Measurements from ENCODE around the gene CLCNKA.
"Not testable (repeated sequence)": the region's sequence is repeated elsewhere in the genome, so short reads cannot be mapped to it uniquely, and the experiment has no call there.

CLCNKA gene

DNA sequence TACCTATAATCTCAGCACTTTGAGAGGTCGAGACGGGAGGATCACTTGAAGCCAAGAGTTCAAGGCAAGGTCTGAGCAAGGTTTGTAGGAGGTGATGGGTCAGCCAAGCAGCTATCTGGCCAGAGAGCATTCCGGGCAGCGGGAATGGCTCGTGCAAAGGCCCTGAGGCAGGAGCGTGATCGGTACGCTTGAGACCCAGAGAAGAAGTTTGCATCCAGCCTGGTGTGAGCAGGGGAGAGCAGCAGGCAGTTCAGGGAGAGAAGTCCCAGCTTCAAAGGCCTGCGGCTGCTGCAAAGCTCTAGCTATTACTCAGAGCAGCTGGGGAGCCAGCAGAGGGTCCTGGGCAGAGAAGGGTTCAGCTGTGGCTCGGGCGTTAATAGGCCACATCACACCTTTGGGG, 22.9 kb upstream of the CLCNKA start:
- no peak for DNase-seq

DNA sequence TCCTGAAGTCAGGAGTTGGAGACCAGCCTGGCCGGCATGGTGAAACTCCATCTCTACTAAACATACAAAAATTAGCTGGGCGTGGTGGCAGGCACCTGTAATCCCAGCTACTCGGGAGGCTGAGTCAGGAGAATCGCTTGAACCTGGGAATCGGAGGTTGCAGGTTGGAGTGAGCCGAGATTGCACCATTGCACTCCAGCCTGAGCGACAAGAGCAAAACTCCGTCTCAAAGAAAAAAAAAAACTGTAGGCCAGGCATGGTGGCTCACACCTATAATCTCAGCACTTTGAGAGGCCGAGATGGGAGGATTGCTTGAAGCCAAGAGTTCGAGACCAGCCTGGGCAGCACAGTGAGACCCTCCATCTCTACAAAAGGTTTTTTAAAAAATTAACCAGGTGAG, 20.6 kb upstream of the CLCNKA start:
- DNase-seq, result not testable (repeated sequence)

DNA sequence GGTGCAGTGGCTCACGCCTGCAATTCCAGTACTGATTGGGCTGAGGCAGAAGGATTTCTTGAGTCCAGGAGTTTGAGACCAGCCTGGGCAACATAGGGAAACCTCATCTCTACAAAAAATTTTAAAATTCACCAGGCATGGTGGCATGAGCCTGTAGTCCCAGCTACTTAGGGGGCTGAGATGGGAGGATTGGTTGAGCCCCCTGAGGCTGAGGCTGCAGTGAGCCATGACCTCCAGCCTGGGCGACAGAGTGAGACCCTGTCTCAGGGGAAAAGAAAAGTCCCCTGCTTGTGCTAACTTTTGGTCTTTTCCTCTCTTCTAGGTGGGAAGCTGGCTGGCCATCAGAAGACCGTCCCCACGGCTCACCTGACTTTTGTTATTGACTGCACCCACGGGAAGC, 16.2 kb upstream of the CLCNKA start:
- no peak for DNase-seq

DNA sequence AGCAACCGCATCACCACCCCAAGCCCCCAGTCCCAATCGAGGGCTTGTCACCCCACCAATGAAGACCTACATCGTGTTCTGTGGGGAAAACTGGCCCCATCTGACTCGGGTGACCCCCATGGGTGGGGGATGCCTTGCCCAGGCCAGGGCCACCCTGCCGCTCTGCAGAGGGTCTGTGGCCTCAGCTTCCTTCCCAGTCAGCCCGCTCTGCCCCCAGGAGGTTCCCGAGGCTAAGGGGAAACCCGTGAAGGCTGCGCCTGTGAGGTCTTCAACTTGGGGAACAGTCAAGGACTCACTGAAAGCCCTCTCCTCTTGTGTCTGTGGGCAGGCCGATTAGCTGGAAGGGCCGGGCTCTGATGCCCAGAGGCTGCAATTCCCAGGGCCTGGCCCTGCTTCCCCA, 15.8 kb upstream of the CLCNKA start:
- DNase-seq, result no peak

DNA sequence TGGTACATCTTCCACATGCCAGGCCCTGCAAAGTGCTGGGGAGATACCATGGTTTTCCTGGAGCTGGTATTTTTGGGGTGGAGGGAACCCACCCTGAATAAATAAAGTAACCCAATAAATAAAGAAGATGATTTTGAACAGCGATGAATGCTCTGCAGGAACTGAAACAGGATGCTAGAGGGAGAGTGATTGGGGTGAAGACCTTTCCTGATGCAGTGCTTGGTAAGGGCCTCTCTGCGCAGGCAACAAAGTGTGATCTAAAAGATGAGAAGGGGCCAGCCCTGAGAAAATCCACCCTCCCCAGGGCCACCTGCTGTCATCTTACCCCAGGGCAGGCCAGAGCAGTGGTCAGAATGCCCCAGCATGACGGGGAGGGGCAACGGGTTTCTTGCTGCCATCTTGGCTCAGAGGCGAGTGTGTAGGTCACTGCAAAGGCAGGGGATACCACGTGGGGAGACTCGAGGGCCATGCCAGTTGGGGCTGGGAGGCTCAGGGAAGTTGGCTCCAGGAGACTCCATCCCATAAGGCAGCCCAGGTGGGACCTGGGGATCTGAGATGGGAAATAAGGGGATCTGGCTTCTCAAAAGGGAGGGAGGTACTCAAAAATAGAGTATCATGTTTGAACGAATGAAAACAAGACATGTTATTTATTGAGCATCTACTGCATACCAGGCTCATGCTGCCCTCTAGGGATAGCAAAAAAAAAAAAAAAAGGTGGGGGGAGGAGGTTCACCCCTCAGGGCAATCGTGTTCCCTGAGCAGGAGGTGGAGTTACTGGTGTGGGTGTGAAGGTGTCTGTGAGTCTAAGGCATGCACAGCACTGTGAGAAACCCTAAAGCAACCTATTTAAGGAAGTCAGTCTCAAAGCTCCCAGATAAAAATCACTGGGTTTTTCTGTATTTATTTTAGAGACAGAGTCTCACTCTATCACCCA, 15.0 kb upstream of the CLCNKA start:
- no peak for DNase-seq

DNA sequence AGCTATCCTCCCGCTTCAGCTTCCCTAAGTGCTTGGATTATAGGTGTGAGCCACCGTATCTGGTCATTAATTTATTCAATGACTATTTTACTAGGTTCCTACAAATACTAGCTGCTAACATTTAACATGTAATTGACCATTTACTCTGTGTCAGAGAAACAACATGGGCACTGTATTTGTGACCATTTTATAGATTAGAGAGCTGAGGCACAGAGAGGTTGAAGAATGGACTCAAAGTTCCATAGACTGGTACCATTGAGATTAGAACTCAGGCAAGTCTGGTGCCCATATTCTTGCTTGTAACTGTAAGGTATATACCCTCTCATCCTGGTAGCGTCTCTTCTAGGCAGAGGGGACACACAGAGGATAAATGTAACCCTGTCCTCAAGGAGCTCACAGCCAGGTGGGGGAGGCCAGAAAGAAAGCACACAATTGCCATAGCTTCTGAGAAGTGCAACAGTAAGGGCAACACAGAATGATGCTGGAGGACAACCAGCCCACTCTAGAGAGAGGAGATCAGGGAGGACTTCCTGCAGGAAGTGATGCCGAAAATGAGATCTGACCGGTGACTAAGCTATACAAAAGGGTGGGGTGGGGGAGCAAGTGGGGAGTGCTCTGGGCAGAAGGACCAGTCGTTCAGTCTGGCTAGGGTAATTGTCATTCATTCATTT, 14.0 kb upstream of the CLCNKA start:
- no peak for DNase-seq

DNA sequence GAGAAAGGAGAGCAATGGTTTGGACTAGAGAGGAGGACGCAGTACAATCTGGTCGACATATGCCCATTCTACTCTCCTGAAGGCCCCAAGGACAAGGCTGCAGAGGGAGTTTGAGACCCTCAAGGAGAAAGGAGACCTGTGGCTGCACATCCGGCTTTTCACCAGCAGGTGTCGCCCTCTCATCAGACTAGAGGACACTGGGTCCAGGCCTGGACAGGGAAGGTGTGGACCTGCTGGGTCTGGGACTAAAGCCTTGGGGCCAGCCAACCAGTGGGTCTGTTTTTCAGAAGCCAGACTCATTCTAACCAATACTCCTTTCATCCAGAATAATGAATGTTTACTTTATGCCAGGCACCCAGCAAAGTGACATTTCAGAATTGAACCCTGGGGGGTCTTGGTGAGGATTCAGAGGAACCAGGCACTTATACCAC, 12.8 kb upstream of the CLCNKA start:
- no peak for DNase-seq

DNA sequence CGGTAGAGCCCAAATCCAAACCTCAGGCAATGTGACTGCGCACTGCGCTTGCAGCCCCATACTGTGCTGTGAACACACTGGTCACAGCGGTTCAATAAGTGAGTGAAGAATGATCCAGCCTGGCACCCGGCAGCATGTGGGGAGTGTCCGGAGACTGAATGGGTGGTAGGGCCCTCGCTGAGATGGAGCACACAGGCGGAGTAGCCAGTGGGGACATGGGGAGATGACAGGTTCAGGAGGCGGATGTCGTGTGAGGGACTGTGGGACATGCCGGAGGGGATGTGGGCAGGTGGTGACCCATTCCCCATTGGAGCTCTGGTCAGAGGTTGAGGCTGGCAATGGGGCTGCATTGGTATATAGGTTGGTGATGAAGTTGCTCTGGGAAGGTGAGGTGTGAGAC, 12.2 kb upstream of the CLCNKA start:
- no peak for DNase-seq

DNA sequence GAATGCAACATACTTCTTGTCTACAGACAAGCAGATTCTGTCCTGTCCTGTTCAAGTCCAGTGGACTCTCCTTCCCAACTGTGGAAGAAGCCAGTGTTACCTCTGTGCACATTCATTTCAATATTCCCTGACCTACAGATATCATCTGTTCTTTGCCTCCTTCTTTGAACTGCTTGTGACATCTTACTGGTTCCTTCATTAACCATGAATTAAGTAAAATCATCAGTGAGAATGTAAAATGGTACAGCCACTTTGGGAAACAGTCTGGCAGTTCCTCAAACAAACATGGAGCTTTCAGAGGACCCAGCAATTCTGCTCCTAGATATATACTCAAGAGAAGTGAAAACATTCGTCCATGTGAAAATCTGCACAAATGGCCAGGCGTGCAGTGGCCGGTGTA, 11.0 kb upstream of the CLCNKA start:
- no peak for DNase-seq

DNA sequence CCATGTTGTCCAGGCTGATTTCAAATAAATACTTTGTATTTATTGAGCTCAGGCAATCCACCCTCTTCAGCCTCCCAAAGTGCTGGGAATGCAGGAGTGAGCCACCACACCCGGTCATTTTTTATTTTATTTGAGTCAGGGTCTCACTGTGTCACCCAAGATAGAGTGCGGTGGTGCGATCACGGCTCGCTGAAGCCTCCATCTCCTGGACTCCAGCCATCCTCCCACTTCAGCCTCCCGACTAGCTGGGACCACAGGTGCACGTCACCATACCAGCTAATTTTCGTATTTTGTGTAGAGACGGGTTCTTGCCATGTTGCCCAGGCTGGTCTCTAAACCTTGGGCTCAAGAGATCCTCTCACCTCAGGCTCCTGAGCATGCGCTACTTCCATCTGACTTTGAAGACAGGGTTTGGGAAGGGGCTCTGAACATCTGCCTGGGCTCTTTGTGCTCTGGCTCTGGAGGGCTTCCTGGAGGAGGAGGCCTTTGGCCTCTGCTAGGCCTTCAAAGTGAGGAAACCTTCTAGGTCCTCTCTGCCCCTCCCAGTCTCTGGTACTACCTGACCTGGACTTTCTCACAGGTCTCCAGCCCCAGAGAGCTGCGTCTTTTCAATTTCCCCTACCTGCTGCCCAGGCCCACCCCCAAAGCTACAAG, 9.8 kb upstream of the CLCNKA start:
- no peak for DNase-seq

DNA sequence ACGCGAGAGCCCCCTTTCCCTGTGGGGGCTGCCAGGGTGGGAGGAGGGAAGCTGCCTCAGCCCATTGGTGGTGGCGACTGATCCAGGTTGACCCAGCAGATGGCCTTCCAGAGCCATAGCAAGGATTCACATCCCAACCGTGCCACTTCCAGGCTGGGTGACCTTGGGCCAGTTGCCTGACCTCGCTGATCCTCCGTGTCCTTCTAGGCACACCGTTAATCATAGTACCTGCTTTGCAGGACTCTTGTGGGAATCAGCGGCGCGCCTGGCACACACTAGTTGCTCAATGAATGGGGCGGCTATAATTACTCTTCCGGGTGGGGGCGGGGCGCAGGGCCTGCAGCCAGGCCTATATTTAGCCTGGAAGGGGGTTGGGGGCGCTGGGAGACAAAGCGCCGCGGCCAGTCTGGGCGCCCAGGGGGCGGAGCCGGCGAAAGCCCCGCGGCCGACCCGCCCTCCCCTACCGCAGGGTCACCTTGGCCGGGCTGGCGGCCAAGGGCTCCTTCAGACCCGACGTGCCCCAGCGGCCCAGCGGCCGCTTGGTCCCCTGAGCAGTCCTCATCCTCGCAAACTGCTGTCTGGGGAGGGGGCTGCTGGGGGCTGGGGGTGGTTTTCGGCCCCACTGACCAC, 9.1 kb upstream of the CLCNKA start:
- DNase-seq, result no peak

DNA sequence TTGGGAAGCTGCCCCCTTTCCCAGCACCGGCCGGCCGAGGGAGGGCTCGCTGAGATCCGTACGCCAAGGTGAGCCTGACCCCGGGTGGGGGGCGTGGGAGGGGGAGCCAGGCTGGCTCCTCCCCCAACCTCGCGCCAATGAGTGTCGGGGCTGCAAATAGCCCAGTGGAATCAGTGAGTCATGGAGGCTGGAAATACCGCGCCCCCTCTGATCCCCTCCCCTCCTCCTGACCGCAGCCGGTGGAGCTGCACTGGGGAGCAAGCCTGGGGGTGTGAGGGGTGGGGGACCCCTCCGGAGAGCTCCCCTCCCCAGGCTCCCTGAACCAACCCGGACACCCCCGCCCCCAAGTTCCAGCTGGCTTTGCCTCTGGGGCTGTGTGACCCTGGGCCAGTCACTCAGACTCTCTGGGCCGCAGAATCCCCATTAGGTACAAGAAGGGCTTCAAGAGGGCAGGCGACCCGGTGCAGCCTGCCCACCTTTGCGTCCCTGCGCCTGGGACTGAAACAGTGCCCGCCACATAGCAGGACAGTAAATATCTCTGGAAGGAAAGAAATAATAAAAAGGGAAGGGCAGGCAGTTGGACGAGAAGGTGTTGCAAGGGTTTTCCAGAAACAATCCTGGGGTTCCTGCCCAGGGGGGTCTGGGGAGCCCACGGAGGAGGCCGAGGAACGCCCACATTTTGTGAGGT, 8.5 kb upstream of the CLCNKA start:
- no peak for DNase-seq

DNA sequence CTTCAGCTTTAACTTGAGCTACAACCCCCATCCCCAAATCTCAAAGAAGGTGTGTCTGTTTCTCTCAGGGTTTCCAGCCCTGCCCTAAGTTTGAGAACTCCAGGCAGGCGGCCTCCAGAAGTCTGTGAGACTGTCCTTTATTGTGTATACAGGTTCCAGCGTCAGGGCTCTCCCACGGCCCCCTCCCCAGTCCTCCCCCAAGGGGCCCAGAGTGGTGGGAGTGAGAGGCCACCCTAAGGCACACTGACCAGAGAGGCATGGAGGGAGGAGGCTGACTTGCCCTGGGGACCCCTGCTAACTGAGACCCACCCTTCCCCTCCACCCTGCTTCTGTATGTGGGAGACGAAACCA, 8.0 kb upstream of the CLCNKA start:
- DNase-seq, result no peak

DNA sequence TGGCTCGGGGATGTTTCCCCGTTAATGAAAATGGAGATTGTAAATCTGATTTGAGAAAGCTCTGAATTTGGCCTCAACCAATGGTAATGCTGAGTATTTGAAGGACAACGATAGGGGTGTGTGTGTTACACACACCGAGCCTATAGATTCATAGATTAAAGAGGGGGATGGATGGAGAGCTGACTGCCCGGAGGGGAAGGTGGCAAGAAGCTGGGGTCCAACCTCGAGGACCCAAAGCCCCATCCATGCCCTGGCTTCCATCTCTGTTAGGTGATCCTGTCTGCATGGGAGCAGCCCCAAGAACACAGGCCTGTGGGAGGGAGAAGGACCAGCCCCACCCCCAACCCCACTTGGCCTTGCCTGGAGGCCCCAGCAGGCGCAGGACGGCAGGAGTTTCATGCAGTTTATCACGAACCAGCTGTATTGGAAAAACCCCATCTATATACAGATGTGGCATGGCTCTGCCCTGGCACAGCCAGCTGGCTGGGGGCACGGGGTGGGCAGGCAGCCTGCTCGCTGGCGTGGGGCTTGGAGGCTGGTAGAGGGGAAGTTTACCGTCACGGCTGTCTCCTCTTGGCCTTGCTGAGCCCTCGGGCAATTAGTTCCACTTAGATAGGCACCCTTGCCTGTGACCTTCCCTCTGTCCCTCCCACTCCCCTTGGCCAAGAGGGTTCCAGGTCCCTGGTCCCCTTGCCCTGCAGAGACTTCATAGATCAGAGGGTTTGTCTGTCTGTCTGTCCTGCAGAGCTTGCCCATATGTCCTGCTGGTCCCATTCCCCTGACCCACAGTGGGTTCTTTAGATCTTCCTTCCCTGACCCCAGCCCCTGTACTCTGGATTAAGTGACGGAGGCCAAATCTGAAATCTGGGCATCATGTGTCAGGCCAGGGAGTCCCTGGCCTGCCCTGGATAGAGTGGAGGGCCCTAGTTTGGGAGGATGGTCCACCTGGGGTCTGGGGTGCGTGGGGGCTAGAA, 7.0 kb upstream of the CLCNKA start:
- no peak for DNase-seq

DNA sequence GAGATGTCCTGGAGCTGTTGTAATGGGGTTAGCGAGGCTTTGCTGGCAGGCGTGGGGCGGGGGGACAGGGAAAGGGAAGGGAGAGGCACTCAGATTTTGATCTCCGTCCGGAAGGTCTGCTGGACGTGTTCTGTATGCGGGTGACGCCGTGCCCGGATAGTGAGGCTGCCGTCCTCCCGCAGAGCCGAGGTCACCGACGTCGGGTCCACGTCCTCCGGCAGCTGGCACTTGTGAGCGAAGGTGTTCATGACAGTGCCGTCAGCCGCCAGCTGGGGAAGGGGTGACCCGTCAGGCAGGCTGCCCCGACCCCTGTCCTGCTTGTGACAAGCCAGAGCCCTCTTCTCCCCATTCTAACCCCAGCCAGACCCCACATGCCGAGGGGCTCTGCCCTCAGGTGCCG, 6.3 kb upstream of the CLCNKA start:
- no peak for DNase-seq

DNA sequence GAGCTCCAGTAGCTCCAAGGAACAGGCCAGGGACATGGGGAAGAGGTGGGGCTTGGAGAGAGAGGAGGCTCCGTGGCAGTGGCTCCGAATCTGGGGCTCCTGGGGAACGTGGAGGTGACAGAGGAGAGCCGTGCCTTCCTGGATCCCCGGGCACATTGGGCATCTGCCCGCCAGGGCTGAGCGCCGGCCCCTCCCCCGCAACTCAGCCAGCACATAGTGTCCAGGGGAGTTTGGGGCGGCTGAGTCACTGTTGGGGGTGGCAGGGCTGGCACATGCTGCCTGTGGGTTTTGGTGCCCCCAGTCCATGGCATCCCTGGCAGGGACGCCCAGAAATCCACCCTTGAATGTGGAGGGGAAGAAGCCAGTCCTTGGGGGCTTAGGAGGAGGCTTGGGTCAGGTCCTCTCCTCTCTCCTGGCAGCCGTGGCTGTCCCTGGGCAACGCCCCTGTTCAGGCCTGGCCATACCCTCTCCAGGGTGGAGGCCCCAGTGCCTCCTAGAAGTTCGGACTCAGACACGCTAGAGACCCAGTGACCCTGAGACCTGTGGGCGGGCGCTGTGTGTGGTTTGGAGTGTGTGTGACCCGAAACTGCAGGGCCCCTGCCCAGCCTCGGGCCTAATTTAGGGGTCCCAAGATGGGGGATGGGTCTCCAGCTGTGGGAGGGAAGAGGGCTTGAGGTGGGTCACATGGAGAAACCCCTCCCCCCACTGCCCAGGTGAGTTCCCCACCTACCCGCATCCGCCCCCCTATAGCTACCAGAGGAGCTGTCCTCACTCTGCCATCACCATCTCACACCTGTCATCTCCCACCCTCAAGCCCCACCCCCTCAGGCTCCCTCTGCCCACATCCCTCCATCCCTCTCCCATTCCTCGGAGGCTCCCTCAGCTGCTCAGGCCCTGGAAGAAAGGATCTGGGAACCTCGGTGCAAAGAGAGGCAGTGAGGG, 5.6 kb upstream of the CLCNKA start:
- no peak for DNase-seq

DNA sequence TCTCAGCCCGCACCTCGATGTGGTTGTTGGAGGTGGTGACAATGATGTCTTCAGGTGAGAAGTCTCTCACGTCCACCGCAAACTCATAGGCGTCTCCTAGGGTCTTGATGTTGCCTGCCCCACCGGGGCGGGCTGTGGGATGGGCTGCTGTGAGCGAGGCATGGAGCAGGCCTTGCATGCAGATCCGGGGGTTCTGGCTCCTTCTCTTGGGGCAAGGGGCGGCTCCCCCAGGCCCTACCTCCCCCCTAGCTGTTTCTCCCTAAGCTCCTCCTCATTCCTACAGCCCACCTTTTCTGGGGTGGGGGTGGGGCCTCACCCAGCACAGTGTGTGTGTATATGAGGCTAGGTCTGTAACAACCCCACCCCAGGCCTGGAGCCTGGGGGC, 4.8 kb upstream of the CLCNKA start:
- DNase-seq, result no peak

DNA sequence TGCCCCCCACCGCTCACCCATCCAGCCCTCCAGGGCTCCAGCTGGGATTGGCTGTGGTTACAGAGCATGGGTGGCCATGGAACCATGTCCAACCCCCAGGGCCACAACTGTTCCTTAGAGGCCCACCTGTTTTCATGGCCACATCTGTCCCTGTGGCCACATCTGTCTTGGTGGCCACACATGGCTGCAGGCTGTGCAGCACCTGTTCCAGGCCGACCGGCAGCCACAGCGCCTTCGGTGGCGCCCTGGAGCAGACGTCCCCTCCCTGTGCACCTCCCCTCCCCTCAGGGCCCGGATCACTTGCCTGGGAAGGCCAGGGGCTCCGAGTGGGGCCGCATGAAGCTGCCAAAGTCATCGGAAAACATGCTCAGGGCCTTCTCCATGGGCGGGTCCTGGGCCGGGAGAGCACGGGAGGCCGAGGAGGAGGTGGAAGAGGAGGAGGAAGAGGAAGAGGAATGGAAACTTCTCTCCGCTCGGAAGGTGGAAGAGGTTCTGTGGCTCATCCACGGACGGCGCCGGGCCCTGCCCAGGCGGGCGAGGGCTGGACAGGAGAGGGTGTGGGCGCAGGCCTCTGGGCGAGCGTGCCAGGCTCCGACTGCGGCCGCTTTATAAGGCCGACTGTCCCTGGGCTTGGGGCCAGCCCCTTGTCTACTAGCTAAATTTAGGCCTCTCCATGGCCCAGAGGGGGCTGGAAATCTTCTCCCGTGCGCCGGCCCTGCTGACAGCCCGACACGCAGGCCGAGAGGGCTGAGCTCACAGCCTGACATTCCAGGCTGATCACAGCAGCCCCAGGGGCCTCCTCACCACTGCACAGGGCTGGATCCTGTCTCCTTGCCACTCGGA, 4.2 kb upstream of the CLCNKA start, which contains the start of gene HSPB7:
TSS of gene HSPB7 (minus strand) at position 583 of the 843 bp plus-strand sequence. CDS start at position 503, 80 bp downstream.
- DNase-seq, result no peak

DNA sequence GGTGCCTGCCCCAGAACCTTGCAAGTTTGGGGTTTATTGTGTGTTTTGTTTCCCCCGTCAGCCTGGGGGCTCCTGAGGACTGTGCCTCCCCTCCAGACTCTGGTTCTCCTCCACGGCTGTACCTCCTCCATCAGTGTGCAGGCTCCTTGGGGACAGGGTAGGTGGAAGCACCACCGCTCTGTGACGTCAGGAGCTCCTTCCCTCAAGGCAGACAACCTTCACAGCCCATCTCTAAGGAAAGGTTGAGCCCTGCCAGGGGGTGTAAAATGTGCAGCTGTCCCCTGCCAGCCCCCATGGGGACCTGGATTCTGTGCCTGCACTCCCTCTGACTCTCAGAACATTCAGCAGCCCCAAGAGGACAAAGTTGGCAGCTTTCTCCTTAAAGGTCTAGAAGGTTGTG, 3.5 kb upstream of the CLCNKA start:
- DNase-seq, result no peak
